Myocyte (in vitro differentiated cells): ENCODE measurements around the gene NEK1. TPM values are rescaled to one million over a fixed set of nuclear protein-coding genes. Genes with fewer than 3 reads are reported as not detected.

Source experiments
- DNase-seq: peaks from one replicate; pipeline ENCODE4 v3.0.0-alpha.2; 2012; ENCODE audit warnings: low read depth
- total RNA-seq: library from RNA; depleted of rRNA; stranded (reverse); fragments of >200 nt; gene quantifications from 2 replicates; pipeline ENCODE4 v1.2.3, GENCODE V29; 2014

The NEK1 gene
- total RNA-seq, 1 donor from 2014 or later, result 11.8 TPM

DNA sequence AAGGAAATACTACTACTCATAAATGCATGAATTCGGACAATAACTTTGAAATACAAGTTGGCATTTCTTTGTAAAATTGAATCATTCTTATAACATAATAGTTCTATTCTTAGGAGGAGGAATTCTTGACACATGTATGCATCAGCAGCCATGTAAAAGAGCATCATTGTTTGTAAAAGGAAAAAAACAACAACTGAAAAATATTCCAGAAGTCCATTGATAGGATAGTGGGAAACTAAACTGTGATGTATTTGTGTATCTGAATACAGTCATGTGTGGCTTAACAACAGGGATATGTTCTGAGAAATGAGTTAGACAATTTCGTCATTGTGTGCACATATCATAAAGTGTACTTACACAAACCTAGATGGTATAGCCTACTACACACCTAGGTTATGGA lies 239.6 kb downstream of the NEK1 start:
- no peak for DNase-seq

DNA sequence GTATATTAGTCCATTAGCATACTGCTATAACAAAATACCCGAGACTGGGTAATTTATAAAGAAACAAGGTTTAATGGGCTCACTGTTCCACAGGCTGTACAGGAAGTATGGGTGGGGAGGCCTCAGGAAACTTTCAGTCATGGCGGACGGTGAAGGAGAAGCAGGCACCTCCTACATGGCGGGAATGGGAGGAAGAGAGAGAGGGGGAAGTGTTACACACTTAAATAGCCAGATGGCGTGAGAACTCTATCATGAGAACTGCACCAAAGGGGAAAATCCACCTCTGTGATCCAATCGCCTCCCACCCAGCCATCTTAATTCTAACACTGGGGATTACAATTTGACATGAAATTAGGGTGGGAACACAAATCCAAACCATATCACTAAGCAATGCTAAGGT lies 242.7 kb downstream of the NEK1 start:
- no peak for DNase-seq

DNA sequence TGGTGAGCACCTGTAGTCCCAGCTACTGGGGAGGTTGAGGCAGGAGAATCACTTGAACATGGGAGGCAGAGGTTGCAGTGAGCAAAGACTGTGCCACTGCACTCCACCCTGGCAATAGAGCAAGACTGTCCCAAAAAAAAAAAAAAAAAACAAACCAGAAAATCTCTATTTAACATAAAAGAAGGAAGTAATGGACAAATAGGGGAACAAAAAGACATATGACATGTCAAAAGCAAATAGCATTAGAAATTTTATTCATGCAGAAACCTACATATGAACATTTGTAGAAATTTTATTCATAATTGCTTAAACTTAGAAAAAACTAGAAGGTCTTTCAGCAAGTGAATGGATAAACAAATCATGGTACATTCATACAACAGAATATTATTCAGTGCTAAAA lies 244.6 kb downstream of the NEK1 start:
- DNase-seq, result no peak

DNA sequence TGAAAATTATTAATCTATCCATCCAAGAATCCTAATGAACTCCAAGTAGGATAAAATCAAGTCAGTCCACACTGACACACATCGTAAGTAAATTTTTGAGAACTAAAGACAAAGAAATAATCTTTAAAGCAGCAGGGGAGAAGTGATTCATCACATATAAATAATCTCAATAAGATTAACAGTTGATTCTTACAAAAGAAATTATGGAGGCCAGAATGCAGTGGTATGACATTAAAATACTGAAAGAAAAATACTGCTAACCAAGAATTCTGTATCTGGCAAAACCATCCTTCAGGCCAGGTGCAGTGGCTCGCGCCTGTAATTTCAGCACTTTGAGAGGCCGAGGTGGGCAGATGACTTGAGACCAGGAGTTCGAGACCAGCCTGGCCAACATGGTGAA lies 245.6 kb downstream of the NEK1 start:
- DNase-seq, result no peak

DNA sequence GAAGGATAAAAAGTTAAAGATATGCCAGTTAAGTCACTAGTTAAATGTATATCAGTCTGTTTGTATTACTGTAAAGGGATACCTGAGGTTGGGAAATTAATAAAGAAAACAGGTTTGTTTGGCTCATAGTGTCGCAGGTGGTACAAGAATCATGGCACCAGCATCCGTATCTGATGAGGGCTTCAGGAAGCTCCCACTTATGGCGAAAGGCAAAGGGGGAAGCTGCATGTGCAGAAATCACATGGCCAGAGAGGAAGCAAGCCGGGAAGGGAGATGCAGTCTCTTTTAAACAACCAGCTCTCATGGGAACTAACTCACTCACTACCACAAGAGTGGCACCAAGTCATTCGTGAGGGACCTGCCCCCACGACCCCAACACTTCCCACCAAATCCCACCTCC lies 249.8 kb downstream of the NEK1 start:
- DNase-seq, result no peak

DNA sequence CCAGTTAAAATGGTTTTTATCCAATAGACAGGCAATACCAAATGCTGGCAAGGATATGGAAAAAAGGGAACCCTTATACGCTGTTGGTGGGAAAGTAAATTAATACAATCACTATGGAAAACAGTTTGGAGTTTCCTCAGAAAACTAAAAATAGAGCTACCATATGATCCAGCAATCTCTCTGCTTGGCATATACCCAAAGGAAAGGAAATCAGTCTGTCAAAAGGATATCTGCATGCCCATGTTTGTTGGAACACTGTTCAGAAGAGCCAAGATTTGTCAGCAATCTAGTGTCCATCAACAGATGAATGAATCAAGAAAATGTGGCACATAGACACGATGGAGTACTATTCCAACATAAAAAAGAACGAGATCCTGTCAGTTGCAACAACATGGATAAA lies 250.6 kb downstream of the NEK1 start:
- DNase-seq, result no peak

DNA sequence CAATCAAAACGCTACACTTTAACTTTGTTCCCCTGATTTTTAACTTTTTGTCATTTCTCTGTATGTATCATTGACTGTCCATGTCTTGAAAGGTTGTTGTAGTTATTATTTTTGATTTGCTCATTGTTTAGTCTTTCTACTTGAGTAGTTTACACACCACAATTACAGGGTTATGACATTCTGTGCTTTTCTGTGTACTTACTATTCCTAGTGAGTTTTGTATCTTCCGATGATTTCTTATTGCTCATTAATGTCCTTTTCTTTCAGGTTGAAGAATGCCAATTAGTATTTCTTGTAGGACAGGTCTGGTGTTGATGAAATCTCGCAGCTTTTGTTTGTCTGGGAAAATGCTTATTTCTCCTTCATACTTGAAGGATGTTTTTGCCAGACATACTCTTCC lies 252.4 kb downstream of the NEK1 start:
- DNase-seq, result no peak

DNA sequence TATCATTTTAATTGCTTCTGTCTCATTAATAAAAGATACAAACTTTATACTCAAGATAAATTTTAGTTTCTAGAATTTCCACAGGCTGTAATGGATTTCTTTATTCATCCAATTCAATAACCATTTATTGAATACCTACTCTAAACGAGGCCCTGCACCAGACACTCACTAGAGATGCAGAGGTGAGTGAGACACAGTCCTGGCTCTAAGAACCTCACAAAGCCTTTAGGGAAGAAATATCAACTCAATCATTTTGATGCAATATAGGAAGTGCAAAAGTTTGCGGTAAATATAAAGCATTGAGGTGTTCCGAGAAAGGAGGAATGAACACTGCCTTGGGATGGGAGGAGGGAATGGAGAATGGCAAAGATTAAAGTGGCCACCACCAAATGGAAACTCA lies 260.0 kb downstream of the NEK1 start:
- DNase-seq, result no peak

DNA sequence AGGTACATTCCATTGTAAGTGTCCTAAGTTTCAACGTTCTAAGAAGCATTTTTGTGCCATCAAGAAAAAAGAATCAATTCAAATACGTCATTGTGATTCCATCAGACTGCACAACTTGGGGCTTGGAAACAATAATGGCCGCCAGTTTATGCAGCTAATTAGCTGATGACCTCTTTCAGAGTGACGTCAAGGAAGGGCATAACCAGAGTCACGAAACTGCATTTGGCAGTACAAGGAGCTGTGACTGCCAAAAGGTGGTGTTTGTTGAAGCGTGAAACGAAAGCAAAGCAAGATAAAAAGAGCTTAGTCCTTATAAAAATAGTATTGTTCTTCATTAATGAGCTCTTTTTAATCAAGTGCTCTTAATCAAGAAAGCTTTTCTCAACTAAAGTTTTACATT lies 260.5 kb downstream of the NEK1 start:
- DNase-seq, result no peak

DNA sequence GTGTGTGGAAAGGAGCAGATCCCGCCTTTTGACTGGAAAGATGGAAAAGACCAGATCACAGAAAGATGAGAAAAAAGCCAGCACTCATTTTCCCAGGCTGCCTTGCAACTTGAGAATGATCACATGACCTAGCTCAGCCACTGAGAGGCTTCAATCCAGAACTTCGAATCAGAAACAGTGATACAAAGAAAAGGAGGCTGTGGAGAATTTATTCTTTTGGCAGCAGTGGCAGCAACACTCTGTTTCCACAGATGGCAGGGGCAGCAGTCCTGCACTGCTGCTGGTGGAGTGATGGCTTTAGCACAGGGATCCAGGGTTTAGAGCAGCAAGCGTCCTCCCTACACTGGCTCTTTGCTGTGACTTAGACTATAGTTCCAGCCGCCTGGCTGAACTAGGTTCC lies 263.8 kb downstream of the NEK1 start:
- peak; percentile 12 for DNase-seq

DNA sequence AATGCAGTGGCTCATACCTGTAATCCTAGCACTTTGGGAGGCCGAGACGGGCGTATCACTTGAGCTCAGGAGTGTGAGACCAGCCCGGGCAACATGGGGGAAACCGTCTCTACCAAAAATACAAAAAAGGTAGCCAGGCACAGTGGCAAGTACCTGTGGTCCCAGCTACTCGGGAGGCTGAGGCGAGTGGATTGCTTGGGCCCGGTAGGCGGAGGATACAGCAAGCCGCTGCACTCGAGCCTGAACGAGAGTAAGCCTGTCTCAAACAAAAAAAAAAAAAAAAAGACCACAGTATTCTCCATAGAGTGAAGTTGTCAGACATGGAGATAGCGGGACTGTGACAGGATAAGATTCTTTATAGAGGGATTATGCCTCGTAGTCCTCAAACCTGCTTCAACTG lies 265.5 kb downstream of the NEK1 start:
- DNase-seq, result no peak

DNA sequence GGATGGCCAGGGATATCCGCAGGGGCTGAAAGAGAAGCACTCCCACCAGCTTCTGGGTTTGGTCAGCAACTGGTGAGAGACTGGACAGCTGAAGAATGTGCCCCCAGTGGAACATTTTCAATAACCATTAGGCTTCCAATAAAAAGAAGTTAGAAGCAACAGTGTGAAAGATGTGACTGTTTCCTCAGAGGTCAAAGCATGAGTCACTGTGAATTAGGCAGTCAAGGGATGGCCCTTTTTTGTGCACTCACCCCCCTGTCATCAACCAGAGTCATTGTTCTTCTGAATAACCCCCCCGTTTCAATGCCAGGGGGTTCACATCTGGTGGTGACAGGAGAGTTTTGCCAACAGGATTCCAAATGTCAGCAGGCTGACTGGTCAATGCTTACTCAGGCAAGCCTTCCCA lies 267.1 kb downstream of the NEK1 start:
- DNase-seq, result peak; percentile 88

Other genes starting within 250 kb of the NEK1 start
- 25.1 and 32.6 TPM in 2 replicates for gene CLCN3, start 8.0 kb upstream of the NEK1 start, total RNA-seq
- gene HPF1, start 145.4 kb upstream of the NEK1 start, total RNA-seq, result 33.3 and 49.2 TPM in 2 replicates